ENCODE data around the gene NEXN.

- TF ChIP-seq GFI1 (CRISPR knock-in tag; IDR thresholded peaks at IDR 0.05; ENCODE audit: borderline replicate concordance) = no peak
- no peak for TF ChIP-seq CSRNP2 (CRISPR knock-in tag; conservative IDR thresholded peaks at IDR 0.05; ENCODE audit: low read depth)
- TF ChIP-seq HMG20A (CRISPR knock-in tag; IDR thresholded peaks at IDR 0.05; ENCODE audit: borderline replicate concordance) = no peak
Observed at GRCh38 chr1:77975907-77976306, 87.5 kb downstream of the NEXN start.

Measured in HepG2 (cell line).